Right hindlimb (tissue), 1 donor: ENCODE results near the gene KLF4.
"Not testable (repeated sequence)": the region's sequence is repeated elsewhere in the genome, so short reads cannot be mapped to it uniquely, and the experiment has no call there.

ENCODE experiments used
- DNase-seq: peaks from one replicate; pipeline ENCODE4 v3.0.0-alpha.2; 2018

Gene KLF4

GRCh38 chr9:107489687-107490605 is at the start of gene KLF4:
TSS of gene KLF4 (minus strand) at chr9:107489769. CDS start at chr9:107489172, 597 bp downstream.
- DNase-seq = peak; percentile 97

GRCh38 chr9:107536462-107536861 is 46.9 kb upstream of the KLF4 start:
- DNase-seq = no peak

DNA sequence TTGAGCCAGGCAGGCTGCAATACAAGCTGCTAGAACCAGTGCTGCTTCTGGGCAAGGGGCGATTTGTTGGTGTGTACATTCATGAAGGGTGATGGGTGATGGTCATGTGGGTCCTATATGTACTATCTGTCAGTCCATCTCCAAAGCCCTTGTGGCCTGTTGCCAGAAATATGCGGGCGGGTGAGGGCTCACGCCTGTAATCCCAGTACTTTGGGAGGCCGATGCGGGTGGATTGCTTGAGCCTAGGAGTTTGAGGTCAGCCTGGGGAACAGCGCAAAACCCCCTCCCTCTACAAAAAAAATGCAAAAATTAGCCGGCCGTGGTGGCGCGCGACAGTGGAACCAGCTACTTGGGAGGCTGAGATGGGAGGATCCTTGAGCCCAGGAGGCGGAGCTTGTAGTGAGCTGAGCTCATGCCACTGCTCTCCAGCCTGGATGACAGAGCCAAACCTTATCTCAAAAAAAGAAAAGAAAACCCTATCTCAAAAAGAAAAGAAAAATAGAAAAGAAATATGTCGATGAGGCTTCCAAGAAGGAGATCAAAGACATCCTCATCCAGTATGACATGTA is 45.0 kb upstream of the KLF4 start:
- DNase-seq = no peak

DNA sequence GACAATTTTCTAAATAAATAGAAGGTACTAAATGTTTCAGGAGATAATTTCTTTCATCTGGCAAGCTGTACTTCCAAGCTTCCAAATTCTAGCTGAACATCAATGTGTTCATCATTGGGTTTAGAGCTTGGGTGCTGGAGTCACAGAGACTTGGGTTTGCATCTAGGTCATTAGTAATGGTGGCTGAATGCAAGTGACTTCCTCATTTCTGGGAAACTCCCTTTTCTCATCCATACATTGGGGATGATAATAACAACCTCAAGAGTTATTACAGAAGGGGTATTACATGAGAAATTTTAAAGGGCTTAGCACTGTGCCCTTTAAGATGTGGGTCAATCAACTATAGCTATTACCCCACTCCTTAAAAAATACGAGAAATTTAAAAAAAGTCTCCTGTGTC is 41.1 kb upstream of the KLF4 start:
- DNase-seq = no peak

GRCh38 chr9:107528686-107529085 is 39.1 kb upstream of the KLF4 start:
- DNase-seq = no peak

- no peak for DNase-seq
Observed at GRCh38 chr9:107523539-107523938, 34.0 kb upstream of the KLF4 start.

DNA sequence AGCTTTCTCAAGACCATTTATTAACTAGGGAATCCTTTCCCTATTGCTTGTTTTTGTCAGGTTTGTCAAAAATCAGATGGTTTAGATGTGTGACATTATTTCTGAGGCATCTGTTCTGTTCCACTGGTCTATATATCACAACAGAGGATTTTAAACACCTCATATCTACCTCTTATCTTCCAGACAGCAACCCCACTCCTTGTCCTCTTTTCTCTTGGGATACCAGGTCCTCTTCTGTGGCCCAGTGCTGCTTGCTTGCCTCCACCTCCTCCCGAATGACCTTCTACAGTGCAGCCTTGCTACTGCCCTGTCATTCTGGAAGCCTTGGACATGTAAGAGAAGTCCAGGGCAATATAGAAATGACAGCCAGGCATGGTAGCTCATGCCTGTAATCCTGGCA is 30.6 kb upstream of the KLF4 start:
- DNase-seq = no peak

GRCh38 chr9:107518037-107518807 is 28.7 kb upstream of the KLF4 start:
- no peak for DNase-seq

- no peak for DNase-seq
Observed at GRCh38 chr9:107513464-107514100, 24.0 kb upstream of the KLF4 start.

DNA sequence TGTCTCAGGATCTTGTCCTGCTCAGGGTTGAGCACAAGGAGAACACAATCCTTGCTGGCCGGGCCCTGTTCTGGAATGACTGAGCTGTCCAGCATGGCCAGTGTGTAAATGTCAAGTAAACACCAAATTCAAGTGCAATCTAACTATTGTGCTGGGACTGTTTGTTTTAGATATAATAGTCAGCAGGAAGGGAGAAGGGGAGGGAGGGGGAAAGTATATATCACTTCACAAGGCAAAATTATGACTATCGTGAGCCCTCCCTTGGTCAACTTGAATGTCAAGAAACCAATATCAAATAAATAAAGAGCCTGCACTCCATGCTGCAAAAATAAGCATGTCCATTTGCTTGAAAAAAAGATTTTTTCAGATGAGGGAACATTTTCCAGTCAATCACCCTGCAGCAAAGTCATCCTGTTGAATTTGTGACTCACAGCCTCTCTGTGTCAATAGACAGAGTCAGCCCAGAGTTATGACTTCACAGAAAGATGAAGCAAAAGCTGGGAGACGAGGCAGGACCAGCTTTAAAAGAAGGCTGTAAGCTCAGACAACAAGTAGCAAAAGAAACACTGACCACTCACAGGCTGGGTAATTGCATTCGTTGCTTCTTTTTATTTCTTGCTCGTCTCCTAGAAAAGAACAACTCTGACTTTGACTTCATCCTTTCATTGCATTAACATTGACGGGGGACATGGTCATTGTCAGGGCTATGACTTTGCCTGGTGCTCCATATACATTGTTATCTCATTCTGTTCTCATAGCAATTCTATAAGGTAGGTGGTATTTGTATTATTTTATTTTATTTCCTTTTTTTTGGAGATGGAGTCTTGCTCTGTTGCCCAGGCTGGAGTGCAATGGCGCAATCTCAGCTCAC is 15.3 kb upstream of the KLF4 start:
- DNase-seq = no peak

DNA sequence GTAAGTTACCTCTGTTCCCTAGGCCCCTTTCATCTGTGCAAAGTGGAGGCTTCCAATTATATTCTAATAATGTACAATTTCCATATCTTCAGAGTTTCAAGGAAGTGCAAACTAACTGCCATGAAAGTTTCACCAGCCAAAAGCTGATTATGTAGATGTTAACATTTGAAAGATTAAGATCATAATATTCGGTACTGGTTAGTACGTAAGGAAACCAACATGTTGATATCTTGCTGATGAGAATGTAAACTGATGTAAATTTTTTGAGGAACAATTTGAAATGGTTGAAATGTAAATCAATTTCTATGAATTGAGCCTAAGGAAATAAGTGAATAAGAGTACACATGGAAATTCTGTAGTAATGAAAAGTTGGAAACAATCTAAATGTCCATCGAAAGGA is 12.9 kb upstream of the KLF4 start:
- DNase-seq = no peak

DNA sequence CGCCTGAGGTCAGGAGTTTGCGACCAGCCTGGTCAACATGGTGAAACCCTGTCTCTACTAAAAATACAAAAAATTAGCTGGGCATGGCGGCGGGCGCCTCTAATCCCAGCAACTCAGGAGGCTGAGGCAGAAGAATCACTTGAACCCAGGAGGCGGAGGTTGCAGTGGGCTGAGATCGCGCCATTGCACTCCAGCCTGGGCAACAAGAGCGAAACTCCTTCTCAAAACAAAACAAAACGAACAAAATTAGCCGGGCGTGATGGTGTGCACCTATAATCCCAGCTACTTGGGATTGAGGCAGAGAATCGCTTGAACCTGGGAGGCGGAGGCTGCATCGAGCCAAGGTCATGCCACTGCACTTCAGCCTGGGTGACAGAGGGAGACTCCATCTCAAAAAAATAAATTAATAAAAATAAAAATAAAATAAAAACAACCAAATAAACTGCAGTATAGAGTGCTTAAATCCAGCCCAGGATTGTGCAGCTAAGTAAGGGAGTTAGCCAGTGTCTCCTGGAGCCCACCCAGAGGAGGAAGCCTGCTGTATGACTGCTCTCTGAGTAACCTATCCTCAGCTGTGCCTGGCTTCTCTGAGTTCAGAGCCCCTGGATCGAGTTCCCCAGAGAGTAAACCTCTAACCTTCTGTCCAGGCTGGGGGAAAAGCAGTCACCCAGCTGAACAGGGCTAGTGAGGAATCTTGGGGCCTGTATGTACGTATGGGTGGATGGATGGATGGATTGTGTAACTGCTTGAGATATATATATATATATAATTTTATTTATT is 11.0 kb upstream of the KLF4 start:
- DNase-seq = not testable (repeated sequence)

- DNase-seq = no peak
Observed at GRCh38 chr9:107496976-107497375, 7.4 kb upstream of the KLF4 start.

GRCh38 chr9:107492381-107492970 is 2.9 kb upstream of the KLF4 start:
- DNase-seq = no peak

DNA sequence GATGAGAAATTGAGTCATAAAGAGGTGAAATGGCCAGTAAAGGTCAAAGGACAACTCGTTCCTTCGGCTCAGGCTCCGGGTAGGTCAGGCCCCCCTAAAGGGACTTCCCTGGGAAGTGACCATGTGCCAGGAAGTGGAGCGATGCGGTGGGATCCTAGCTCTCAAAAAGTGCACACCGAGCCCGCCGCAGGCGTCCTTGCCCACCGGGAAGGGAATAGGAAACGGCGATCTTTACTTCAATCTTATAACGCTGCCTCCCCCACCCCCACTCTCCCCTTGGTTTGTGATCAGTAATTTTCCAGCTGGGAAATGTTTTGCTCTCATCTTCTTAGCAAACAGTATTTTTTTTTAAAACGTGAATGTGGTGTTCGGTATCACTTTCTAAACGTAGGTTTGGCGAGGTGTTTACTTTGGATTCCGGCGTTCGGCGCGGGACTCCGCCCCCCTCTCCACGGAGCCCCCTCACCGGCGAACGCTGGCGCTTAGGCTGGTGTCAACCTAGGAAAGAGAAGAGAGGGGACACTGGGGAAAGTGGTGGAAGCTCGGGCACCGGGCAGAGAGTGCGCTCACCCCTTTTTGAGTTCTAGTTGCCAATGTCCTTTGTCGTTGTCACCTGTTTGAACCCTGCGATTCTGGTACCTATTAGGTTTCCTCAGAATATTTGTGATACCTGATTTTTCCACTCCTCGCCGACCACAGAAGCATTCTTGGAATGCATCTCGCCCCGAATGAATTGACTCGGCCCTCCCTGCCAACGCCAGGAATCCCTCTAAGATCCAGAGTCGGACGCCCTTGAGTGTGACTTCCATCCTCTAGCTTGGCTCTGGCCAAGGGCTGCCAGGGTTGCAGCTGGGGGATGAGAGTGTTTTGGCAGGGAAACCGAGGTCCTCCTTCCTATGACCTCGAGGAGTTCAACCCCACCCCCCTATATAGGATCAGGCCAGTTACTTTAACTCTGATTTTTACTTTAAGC is 1.8 kb upstream of the KLF4 start:
- peak; percentile 62 for DNase-seq

GRCh38 chr9:107490606-107490970 is 1.0 kb upstream of the KLF4 start:
- peak; percentile 42 for DNase-seq

GRCh38 chr9:107489144-107489673 is 360 bp downstream of the KLF4 start:
- no peak for DNase-seq

GRCh38 chr9:107488375-107489143 is 1.0 kb downstream of the KLF4 start:
- peak; percentile 80 for DNase-seq
